AG10803 (cell line): Measurements from ENCODE around the gene MROH7.

Source experiments
- DNase-seq: peaks from one replicate; pipeline ENCODE4 v3.0.0; 2010; ENCODE audit warnings: low read depth
- H3K4me3 ChIP-seq: 2 replicates; pipeline ENCODE4 v1.5.1; 2011; ENCODE audit warnings: mild to moderate bottlenecking, low read length, control low read depth
- TF ChIP-seq, protein P1 (sequence below): conservative IDR thresholded peaks from 2 replicates; pipeline ENCODE4 v1.5.1; 2011; ENCODE audit warnings: mild to moderate bottlenecking, low read length, control low read depth, inconsistent platforms

MROH7 gene

DNA sequence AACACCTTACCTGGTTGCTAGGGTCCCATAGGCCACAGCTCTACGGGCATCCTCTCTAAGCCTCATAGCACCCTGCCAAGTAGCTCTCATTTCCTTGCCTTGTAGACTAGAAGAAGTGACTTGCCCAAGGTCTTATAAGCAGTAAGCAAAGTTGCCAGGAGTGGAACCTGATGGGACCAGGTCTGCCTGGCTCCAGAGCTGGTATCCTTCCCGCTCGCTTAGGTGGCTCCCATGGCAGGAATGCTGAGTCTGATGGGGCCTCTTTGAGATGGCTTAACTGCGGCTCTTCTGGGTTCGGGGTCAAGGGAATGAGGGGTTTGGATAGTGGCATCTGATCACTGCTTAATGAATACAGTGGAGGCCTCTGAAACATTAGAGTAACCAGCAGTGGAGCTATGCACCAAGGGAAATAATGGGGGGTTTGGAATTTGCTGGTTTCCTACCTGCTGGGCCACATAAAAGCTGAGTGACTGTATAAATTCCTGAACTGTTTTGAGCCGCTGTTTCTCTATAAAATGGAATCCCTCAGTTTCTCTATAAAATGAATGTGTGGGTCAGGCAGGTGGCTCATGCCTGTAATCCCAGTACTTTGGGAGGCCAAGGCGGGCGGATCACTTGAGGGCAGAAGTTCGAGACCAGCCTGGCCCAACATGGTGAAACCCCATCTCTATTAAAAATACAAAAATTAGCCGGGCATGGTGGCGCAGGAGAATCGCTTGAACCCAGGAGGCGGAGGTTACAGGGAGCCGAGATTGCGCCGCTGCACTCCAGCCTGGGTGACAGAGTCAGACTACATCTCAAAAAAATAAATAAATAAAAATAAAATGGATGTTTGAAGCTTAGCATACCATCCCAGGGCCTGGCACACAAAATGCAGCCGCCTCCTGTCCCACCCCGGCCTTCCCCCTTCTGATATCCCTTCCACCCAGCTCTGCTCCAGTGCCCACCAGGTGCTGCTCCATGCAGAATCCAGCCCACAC is 30.7 kb upstream of the MROH7 start:
- TF ChIP-seq, protein P1, sequence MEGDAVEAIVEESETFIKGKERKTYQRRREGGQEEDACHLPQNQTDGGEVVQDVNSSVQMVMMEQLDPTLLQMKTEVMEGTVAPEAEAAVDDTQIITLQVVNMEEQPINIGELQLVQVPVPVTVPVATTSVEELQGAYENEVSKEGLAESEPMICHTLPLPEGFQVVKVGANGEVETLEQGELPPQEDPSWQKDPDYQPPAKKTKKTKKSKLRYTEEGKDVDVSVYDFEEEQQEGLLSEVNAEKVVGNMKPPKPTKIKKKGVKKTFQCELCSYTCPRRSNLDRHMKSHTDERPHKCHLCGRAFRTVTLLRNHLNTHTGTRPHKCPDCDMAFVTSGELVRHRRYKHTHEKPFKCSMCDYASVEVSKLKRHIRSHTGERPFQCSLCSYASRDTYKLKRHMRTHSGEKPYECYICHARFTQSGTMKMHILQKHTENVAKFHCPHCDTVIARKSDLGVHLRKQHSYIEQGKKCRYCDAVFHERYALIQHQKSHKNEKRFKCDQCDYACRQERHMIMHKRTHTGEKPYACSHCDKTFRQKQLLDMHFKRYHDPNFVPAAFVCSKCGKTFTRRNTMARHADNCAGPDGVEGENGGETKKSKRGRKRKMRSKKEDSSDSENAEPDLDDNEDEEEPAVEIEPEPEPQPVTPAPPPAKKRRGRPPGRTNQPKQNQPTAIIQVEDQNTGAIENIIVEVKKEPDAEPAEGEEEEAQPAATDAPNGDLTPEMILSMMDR = no peak
- H3K4me3 ChIP-seq = no peak overlapping the region
- no peak for DNase-seq

DNA sequence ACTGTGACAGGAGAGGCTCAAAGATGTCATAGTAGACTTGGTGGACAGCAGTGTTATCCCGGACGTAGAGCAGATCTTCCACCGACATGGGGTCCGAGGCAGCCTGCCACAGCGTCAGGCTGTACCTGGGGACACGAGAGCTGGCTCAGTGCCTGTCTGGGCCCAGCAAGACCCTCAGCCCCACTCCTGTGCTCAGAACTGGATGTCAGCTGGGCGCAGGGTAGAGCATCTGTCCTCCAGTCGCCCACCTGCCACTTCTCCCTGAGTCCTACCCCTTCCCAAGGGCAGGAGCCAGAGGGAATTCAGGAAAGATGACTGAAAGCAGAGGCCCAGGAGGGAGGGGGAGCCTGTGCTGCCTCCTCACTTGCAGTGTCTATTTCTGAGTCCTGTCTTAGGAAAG is 30.0 kb upstream of the MROH7 start:
- TF ChIP-seq, protein P1 = no peak
- H3K4me3 ChIP-seq = no peak overlapping the region
- no peak for DNase-seq

DNA sequence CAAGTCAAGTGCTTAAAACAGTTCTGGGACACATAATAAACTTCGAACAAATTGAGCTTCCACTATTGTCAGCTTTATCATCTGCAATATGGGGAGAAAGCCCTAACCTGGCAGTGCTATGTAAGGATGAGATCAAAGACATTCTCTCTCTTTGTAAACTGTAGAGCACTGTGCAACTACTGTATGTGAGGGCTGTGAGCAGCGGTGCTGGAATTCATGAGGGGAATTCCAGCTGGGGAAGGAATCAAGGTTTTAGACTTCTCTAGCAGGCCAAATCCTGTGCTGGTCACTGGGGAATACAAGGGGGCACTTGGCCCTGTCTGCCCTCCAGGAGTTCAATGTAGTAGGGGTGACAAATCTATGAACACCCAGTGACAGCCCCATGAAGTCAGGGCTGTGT is 27.6 kb upstream of the MROH7 start:
- TF ChIP-seq, protein P1 = no peak
- DNase-seq = no peak
- H3K4me3 ChIP-seq = no peak overlapping the region

DNA sequence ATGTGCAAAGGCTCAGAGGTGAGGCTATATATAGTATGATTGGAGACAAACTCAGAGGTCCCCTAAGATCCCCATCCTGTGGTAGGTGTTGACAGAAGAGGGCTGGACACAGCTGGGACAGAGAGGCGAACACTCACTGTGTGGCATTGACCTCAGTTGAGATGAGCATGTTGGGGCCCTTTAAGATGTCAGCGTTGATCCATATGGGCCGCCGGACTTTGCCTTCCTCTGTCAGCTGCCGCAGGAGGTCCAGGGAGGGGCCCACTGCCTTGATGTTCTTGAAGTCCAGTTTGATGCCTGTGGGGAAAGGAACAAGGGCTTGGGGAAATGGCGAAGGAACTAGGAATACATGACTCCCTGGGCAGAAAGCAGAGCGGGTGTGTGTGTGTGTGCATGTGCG is 27.0 kb upstream of the MROH7 start:
- no peak for DNase-seq
- TF ChIP-seq, protein P1 = no peak
- no peak overlapping the region for H3K4me3 ChIP-seq

DNA sequence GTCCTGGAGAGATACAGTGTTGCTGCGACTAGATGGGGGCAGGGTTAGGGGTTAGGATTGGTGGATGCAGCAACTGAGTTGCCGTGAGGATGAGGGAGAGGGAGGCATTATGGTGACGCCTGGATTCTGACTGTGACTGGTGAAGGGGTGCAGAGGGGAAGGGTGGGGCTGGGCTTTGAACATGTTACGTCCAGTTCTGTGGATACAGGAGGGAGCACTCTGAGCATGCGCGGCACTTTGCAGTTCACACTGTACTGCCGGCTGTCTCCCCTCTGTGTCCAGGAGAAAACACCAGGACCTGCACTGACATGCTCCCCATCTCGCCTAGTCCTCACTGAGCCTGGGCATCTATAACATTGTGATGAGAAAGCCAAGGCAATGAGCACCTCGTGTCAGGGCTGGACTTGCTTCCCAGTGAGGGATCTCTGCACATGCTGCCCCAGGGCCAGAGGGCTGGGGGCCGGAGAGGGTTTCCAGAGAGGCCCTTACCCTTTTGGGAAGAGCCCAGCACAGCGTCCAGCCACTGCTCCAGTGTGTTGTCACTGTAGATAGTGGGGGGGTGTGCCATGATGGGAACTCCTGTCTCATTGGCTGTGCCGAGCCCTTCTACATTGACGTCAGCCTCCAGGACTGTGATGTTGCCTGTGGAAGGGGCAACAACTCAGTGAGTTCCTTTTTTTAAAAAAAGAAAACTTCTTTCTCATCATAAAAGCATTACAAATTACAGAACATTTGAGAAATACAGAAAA is 25.9 kb upstream of the MROH7 start:
- H3K4me3 ChIP-seq = no peak overlapping the region
- TF ChIP-seq, protein P1 = no peak
- DNase-seq = no peak

DNA sequence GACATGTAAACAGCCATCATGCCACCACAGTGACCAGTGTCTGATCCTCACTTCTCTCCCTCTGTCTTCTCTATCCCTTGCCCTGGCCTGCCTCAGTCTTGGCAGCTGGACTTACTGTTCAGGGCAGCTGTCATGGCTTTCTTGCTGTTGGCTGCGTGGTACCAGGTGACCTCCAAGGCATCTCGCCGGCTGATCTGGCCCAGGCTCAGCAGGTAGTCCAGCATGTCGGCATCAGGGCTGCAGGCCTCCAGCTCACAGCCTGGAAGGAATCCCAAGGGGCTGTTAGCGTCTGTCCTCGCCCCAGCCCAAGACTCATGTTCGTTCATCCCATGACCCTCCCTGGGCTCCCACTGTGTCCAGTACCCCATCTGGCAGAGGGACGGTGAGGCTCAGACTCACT is 21.8 kb upstream of the MROH7 start:
- no peak overlapping the region for H3K4me3 ChIP-seq
- TF ChIP-seq, protein P1 = no peak
- no peak for DNase-seq
